ENCODE measurements around the gene PLA2G15. TPM values are rescaled to one million over a fixed set of nuclear protein-coding genes. Genes with fewer than 3 reads are reported as not detected.

The PLA2G15 gene
- total RNA-seq, 4 donors from 2014 or later: 4.5 to 18.0 (median 11.7) TPM

DNA sequence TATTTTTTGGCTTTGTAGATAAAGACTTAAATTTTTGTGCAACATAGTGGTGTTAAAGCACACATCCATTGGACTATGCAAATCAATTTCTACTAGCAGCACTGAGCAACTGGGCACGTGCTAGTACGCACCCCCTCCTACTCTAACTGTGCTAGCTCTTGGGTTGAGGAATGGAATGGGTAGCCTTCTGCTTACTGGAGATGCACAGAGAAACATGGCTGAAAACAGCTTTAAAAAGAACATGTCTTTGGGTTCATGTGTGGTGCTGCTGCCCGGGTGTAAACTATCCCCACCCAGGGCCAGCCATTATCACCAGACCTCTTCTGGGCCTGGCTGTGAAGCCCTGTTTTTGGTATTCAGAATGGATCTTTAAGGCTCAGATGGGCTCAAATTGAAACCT lies 16.5 kb upstream of the PLA2G15 start:
- H3K9me3 ChIP-seq: no peaks in the 10 kb centered on the region
- peak overlapping the region in 1 of 4 donors; percentile 36 for H3K27ac ChIP-seq
- no peaks in the 10 kb centered on the region for H3K27me3 ChIP-seq
- peaks cover 0 to 48% of the 10 kb centered on the region in 2 donors for H3K36me3 ChIP-seq
- ATAC-seq: no peak
- 60 to 68% methylated on average over 1 to 3 of the region's 3 CpGs for whole genome bisulfite sequencing, 2 donors (ENCODE audit: low coverage in 1 of 2)
- H3K4me1 ChIP-seq: peaks cover 0 to 23% (median 5%) of the 10 kb centered on the region in 3 donors
- TF ChIP-seq POLR2A (IDR thresholded peaks at IDR 0.05) (no peak), EP300 (IDR thresholded peaks at IDR 0.05) (no peak), POLR2AphosphoS5 (IDR thresholded peaks at IDR 0.05) (no peak)
- TF ChIP-seq, protein P1, sequence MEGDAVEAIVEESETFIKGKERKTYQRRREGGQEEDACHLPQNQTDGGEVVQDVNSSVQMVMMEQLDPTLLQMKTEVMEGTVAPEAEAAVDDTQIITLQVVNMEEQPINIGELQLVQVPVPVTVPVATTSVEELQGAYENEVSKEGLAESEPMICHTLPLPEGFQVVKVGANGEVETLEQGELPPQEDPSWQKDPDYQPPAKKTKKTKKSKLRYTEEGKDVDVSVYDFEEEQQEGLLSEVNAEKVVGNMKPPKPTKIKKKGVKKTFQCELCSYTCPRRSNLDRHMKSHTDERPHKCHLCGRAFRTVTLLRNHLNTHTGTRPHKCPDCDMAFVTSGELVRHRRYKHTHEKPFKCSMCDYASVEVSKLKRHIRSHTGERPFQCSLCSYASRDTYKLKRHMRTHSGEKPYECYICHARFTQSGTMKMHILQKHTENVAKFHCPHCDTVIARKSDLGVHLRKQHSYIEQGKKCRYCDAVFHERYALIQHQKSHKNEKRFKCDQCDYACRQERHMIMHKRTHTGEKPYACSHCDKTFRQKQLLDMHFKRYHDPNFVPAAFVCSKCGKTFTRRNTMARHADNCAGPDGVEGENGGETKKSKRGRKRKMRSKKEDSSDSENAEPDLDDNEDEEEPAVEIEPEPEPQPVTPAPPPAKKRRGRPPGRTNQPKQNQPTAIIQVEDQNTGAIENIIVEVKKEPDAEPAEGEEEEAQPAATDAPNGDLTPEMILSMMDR (IDR thresholded peaks at IDR 0.05): no peak
- H3K4me3 ChIP-seq: no peak overlapping the region

DNA sequence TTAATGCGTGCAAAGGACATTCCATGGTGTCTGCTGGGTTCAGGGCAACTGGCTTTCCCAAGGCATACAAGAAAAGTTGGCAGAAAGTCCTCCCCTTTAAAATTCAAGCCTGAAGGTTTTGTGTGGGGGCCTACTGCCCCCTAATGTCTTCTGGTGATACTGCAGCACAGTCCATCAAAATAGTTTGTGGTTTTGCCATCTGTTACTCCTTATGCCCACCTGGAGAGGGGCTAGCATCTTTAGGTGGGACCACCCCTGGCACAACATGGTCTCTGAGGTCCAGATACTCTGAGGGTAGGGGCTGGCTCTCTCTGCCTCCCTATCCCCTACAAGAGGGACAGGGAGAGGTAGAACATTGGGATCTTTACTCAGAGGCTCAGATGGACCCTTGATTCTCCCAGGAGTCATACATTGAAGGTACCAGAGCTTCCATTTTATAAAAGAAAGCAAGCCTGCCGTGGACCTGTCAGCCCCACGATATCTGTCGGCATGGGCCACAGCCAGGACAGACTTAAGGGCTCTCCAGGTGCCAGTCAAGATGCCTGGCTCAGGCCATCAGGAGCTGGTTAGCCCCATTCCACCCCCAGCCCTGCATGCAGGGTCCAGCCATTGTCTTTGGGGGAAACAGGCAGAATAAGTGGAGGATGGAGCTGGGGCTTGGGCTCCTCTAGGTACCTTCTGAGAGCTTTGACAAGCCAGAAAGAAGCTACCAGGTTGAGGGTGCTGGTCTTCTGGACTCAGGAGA lies 15.6 kb upstream of the PLA2G15 start:
- no peaks in the 10 kb centered on the region for H3K9me3 ChIP-seq
- H3K27me3 ChIP-seq: no peaks in the 10 kb centered on the region
- H3K4me3 ChIP-seq: no peak overlapping the region
- WGBS, 2 donors (ENCODE audit: low coverage in 1 of 2): 0 to 13% methylated on average over 1 of the region's 4 CpGs
- peaks cover 0 to 48% of the 10 kb centered on the region in 2 donors for H3K36me3 ChIP-seq
- peaks cover 0 to 23% (median 5%) of the 10 kb centered on the region in 3 donors for H3K4me1 ChIP-seq
- H3K27ac ChIP-seq: no peak overlapping the region
- peak; percentile 56 for ATAC-seq
- TF ChIP-seq EP300 (IDR thresholded peaks at IDR 0.05): no peak
- TF ChIP-seq, protein P1 (IDR thresholded peaks at IDR 0.05): peak in 3 of 4 experiments; percentile 84 to 90 (median 87)

DNA sequence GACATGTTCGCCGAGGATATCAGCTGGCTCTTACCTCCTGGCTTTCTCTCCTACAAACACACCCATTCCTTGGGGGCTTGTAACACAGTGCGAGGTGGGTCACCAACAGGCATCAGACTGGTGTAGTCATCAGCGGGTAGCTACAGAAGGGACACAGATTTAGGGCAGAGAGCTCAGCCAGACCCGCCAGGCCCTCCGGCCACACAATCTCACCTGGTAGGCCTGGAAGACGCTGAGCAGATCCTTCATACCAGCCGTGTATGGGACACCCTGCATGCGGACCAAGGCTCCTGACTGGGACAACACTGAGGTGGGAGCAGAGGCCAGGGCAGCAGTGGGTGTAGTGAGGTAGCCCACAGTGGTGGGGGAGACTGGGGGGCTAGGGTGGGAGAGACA lies 15.0 kb upstream of the PLA2G15 start:
- Histone ChIP-seq H3K27me3 (no peaks in the 10 kb centered on the region), H3K4me3 (no peak overlapping the region), H3K27ac (no peak overlapping the region), H3K9me3 (no peaks in the 10 kb centered on the region), H3K4me1 (peaks cover 0 to 26% (median 5%) of the 10 kb centered on the region in 3 donors), H3K36me3 (peaks cover 0 to 48% of the 10 kb centered on the region in 2 donors)
- ATAC-seq: no peak
- 100% methylated on average over 2 of the region's 9 CpGs; no CpG with 5 or more reads in 1 of the 2 donors for WGBS, 2 donors (ENCODE audit: low coverage in 1 of 2)
- TF ChIP-seq POLR2AphosphoS5 (IDR thresholded peaks at IDR 0.05): no peak
- TF ChIP-seq POLR2A (IDR thresholded peaks at IDR 0.05): no peak
- no peak for TF ChIP-seq EP300 (IDR thresholded peaks at IDR 0.05)
- TF ChIP-seq, protein P1 (IDR thresholded peaks at IDR 0.05): no peak

DNA sequence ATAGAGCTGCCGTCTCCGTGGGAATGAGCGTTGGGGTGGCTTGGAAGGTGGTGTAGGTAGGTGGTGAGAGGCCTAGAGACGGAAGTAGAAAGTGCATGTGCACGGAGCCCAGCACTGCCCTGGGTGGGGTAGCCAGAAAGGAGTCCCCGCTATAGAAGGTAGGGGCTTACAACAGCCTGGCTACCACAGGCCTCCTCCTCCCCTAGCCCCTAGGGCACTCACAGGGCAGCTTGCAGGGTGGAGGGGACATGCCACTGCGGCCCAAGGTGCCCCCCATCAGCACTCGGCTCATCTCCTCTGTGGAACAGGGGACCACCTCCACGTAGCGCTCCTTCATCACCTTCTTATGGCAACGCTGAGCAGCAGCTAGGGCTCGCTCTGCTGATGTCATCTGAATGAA lies 14.2 kb upstream of the PLA2G15 start:
- no peak for ATAC-seq
- TF ChIP-seq, protein P1 (IDR thresholded peaks at IDR 0.05): no peak
- no peak for TF ChIP-seq POLR2A (IDR thresholded peaks at IDR 0.05)
- TF ChIP-seq POLR2AphosphoS5 (IDR thresholded peaks at IDR 0.05): no peak
- no peak for TF ChIP-seq EP300 (IDR thresholded peaks at IDR 0.05)
- 80 to 89% methylated on average over 2 to 10 of the region's 12 CpGs for WGBS, 2 donors (ENCODE audit: low coverage in 1 of 2)

More for the DNA sequence above, 14.2 kb upstream of the PLA2G15 start:
- Histone ChIP-seq H3K36me3 (peaks cover 0 to 48% of the 10 kb centered on the region in 2 donors), H3K4me1 (peaks cover 0 to 34% (median 5%) of the 10 kb centered on the region in 3 donors), H3K27me3 (no peaks in the 10 kb centered on the region), H3K4me3 (no peak overlapping the region), H3K9me3 (no peaks in the 10 kb centered on the region), H3K27ac (no peak overlapping the region)

All from gastroesophageal sphincter (tissue), 4 donors.